Activated T-cell treated with anti-CD3 and anti-CD28 coated beads, Interleukin-2, amount 50 U/mL, for 1 hour (primary cell): ENCODE data around the gene SERTAD2.

Experiments
- DNase-seq: peaks from one replicate; pipeline ENCODE4 v3.0.0-alpha.2; 2020

The SERTAD2 gene

DNA sequence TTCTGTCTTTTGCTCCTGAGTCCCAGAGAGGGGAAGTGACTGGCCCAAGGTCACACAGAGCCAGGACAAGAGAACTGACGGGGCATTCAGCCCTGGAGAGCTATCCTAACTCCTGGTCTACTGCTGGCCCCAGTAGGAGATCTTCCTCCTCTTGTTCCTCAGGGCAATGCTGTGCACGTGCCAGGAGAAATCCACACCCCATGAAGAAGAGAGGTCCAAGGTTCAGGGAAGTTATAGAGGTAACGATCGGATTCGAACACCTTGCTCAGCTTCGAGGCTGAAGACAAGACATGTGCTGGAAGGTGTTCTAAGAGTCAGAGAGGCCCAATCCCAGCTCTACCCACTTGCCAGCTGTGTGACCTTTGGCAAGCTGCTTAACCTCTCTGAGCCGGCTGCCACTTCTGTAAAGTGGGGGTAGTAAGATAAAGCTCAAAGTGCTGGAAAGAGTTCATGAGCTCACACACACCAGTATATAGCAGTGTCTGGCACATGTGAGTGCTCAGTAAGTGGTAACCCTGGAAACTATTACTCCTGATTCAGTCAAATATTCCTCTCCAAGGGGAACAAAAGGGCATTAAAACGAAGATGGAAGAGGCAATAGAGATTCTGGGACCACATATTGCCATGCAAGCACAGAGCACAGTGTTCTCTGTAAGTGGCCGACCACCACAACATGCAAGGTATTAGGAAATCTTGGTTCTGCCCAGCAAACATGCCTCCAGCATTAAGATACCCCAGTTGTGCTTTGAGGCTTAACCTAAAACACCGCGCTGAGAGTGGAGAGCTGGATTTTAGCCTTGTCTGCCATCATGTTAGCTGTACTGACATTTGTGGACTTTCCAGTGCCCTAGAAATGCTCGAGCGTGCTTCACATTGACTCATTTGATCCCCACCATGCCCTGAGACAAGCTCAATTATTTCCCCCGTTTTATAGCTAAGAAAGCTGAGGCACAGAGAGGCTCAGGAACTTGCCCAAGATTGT is 25.6 kb downstream of the SERTAD2 start:
- DNase-seq: no peak

DNA sequence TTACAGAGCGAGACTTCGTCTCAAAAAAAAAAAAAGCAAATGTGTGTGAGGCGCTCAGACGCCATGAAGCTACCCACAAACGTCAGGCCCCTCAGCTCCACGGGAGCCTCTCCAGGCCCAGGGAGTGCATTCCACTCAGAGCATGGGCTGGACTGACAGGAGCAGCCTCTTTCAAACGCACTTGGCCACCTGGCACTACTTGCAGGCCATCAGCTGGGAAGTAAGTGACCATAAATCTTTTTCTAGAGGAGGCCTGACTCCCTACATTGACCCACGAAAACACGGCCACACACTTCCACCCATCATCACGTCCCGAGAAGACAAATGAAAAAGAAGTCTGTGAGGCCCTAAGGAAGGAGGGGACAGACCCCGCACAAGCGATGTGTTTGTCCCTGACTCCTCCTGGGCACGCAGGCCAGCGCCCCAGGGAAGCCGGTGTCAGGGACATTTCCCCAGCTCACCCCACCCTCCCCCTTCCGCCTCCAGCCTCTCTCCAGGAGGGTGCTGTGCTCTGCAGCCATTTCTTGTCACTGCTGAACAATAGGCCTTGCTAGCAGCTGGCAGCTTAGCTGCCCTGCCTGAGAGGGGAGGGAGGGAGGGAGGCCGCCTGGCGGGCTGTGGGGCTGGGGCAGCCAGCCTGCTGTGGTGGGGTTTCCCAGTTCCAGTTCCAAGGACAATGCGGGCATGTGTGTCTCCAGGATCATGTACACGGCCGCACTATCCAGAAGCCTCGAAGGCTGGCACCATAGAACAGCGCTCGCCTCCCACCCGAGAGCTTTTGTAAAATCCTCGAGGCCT is 26.6 kb downstream of the SERTAD2 start:
- no peak for DNase-seq

DNA sequence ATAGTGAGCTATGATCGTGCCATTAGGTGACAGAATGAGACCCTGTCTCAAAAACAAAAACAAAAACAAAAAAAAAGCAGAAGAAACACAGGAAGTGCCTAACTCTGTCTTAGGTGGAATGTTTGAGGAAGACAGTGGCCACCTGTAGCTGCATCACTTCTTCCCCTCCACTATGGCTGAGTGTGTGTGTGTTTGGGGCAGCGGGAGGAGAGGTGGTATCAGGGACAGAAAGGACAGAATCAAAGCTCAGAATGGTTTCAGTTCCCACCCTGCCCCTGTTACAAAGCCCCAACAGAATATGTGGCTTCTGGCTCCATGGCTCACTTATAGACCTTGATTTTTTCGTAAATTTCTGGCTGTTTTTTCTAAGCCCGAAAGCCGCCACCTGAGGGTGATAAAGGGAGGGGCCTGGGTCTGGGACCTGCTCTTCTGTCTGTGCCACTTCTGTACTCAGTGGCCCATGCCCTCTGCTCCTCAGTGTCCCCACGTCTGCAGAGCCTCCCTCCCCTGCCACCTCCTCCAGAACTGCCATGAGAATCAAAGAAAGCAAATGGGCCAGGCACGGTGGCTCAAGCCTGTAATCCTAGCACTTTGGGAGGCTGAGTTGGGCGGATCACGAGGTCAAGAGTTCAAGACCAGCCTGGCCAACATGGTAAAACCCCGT is 27.4 kb downstream of the SERTAD2 start:
- DNase-seq: no peak

DNA sequence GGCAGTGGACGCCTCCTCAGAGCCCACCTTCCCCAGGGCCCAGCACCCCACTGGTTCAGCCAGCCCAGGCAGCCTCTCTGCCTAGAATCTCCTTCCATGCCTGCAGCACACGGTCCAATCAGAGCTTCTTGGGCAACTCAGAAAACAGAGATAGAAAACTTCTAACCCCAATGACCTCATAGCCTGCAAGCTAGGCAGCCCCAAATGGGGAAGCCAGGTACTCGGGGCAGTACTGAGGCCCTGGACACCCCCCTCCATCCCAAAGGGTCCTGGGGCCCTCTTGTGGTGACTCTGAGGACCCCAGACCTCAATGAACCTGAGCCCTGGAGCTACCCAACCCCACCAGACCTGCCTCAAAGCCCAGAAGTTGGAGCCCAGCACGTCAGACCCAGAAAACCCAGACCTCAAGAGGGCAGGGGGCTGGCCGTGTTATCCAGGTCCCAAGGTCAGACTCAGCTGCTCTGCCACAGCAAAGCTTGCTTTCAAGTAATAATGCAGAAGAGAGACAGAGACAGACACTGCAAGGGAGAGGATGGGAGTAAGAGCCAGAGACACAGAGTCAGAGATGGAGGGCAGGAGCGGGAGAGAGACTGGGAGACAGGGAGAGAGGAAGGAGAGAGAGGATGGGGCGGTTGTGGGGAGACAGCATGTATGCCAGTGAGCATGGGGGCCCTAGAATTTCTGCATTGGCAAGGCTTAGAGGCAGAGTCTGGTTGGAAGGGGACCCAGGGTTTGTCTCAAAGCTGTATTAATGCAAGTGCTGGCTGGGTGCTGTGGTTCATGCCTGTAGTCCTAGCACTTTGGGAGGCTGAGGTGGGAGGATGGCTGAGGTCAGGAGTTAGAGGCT is 28.2 kb downstream of the SERTAD2 start:
- DNase-seq: no peak

DNA sequence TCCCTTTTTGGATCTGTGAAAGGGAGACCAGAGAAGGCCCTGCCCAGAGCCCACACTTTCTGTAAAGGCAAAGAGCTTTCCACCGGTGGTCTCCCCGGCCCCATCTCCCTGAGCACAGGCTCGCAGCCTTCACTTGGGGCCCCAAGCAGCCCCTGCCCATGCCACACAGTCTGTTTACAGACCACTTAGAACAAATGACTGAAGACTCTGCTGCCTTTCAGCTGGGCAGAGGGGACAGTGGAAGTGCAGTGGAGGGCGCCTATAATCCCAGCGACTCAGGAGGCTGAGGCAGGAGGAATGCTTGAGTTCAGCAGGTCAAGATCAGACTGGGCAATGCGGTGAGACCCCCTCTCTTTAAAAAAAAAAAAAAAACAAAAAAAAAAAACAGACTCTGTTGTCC is 28.9 kb downstream of the SERTAD2 start:
- no peak for DNase-seq

DNA sequence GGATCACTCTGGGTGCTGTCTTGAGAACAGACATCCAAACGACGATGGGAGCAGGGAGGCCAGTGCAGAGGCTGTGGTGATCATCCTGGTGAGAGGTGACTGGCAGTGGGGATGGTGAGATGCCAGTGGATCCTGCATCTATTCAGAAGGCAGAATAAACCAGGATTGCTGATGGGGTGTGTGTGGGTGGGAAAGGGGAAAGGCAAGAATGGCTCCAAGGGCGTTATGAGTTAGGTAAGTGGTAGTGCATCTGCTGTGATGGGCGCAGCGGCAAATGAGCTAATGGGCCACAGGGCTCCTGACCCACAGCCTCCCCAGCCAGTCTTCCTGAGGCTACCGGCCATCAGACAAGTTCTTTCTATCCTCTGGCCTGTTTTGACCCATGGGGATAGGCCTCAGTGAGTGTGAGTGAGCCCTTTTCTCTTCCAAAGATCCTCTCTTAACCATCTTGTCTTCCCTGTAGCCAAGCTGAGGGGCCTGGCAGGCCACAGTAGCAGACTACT is 29.6 kb downstream of the SERTAD2 start:
- DNase-seq: no peak

DNA sequence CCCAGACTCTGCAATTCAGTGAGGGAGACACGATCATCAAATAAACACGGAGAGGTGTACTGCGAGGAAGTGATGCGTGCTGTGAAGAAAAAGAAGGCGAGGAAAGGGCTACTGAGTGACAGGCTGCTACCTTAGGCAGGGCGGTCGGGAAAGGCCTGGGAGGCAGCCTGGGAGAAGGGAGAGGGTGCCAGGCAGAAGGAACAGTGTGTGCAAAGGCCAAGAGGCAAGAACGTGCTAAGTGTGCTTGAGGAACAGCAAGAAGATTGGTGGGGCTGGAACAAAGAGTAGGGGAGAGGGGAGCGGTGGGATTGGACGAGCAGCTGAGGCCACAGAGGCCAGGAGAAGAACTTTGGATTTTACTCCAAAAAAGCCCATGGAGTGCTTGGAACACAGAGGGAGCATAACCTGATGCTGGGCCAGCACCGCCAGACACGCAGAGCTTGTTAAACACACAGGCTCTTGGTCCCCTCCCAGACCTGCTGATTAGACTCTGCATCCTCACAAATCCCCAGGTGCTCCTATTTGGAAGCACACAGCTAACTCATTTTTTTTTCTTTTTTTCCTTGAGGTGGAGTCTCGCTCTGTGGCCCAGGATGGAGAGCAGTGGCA is 30.4 kb downstream of the SERTAD2 start:
- no peak for DNase-seq

DNA sequence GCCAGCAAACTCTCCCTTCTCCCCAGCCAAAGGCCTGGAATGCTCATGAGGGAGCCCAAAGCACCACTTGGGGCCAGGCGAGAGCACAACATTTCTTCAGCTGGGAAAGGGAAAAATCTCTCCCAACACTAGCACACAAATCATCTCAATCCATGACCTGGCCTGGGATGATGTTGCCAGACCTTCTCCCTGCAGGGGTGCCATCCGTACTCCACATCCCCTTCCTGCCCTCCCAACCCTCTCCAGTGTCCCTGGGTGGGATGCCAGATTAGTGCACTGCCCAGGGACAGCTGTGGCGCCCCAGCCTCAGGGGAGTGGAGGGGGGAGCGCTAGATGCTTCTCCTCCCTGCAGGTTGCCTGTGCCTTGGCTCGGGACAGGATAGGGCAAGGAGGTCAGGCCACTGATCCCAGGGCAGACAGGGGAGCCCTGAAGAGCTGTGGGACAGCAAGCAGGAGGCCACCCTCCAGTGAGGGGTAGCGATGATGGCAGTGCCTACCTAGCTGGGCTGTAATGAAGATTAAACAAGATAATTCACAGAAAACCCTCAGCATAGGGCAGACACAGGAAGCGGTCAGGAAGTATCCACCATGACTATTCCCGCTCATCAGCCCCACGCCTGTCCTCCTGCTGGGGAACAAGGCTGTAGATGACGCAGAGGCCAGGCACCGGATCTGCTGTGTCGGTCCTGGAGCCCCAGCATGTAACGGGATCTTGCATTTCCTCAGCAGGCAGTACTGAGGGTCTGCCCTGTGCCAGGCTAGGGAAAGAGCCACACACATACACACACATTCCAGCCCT is 31.1 kb downstream of the SERTAD2 start:
- DNase-seq: no peak

DNA sequence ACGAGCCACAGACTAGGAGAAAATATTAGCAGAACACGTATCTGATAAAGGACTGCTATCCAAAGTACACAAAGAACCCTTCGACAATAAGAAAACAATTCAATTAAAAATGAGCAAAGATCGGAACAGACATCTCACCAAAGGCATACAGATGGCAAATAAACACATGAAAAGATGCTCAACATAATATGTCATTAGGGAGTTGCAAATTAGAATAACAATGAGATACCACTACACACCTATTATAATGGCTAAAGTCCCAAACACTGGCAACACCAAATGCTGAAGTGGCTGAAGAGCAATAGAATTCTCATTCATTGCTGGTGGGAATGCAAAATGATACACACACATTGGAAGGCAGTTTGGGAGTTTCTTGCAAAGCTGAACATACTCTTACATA is 33.1 kb downstream of the SERTAD2 start:
- no peak for DNase-seq

DNA sequence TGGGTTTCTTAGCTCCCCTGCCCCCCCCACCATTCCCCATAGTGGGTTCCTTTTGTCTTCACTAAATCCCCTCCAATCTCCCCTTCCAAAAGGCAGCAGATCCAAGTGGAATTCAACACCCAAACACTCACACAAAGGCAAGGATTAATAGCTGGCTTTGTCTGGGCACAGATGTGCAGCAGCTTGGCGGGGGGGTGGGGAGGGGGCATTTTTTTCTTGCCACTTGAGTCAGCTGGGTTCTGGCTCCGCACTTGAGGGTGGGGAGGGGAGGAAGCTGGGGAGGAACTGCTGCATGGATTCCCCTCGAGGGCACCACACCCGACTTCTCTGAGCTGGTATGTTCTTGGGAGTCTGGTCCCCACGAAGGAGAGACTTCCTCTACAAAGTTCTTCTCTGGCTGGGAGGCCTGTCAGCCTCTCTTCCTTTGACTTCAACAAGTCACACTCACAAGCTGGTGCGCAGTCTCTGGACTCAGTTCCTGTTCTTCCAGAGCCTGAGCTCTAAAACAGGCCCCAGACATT is 36.0 kb downstream of the SERTAD2 start:
- no peak for DNase-seq

DNA sequence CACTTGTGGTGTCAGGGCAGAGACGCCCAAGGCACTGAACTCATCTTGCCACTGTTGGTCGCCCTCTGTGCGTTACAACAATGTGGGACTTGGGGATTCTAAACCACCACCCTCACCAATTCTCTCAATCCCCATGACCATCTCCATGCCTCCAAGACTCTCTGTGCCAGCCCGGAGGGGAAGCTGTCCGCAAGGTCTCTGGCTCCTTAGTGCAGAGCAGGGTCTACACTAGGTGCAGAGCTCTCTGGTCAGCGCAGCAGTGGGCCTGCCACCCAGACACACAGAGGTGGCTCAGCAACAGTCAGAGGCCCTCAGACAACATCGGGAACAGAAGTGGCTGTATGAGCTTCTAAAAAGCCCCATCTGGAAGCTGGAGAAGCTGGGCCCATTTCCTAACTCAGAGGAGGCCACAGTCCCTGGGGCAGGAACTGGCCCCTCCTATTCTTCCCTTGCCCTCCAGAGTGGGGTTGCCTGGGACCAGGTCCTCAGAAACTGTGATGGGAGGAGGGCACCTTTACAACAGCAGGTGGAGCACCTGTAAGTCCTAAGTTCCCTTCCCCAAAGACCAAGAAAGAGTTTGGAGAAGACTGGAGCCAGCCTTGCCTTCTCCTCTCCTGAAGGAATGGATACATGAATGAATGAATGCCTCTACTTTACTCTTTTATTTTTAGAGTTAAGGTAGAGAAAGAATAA is 37.7 kb downstream of the SERTAD2 start:
- DNase-seq: no peak

DNA sequence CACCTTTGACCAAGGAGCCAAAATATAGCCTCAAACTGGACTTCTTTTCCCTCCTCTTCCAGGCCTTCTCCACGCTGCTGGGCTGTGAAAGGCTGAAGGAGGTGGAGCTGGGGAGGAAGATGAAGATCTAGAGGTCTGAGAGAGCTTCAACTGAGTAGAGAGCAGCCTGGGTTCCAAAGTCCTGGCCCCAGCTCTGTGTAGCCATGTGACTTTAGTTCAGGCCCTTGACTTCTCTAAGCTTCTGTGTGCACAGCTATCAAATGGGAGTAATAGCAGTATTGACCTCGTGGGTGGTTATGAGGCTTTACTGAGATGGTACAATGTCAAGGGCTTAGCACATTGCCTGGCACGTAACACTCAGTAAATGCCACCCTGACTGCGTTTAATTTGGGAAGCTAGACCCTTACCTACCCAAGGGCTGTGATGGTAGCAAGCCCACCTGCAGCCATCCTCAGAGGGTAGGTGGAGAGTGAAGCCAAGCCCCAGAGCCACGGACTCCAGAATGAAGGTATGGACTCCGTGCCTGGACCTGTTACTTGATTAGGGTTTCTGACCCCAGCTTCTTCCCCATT is 38.4 kb downstream of the SERTAD2 start:
- DNase-seq: no peak

DNA sequence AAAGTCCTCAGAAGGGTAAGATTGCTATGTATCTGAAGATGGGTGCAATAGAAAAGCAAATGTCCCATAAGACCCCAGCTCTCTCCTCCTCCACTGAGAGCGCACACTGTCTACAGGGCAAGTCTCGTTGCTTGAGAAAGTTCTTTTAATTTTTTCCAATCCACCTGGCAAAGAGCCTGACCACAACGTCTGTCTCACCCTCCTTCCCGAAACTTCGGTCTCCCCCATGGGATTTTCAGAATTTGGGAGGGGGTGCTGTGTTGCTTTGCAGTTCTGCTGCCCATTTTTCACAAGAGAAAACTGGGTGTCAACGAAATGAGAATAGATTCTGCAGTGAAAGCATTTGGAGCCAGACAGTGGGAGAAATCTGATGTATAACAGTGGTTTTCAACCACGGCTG is 40.4 kb downstream of the SERTAD2 start:
- DNase-seq: no peak

DNA sequence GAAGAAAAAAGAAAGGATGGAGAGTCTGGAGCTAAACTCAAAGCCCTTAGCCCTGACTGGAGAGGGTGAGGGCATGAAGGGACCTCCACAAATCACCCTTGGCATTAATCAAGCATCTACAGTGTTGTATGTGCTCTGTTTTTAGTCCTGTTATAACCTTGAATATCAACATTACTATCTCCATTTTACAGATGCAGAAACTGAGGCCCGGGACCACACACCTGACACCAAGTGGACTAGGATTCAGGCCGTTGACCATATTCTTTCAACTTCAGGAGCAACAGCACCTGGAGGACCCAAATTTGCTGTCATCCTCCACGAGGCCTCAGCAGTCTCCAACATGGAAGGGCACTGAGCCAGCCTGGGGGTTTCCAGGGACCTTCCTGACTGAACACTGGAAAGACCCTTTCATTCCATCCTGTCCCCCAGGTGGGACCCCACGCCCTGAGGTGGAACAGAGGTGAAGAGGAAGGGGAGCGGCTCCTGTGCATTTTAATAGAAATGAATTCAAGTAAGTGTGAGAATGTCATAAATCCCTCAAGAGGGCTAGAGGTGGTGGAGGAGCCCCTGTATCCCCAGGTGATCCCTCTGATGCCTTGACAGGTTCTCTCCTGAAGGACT is 41.0 kb downstream of the SERTAD2 start:
- no peak for DNase-seq

DNA sequence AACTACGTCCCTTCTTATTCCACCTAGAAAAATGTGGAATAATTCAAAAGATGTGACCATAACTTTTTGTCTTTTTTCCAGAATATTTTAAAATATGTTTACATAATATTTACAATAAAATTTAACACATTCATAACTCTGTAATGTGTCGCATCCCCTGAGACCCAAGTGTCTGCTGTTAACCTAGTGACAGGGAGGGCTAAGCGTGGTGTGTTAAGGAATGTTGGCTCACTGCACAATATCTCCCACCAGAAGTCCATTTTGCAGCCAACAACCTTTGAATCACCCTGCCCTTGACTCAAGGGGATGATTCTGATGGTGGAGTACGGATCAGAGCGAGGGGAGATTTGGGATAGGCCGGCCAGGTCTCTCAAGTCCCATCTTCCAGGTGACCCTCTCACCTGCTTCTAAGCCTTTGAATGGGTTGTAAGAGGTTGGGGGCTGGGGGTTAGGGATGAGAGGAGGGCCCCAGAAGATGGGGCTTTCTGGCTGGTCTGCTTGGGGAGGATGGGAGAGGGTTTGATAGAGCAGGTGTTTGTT is 43.3 kb downstream of the SERTAD2 start:
- no peak for DNase-seq

DNA sequence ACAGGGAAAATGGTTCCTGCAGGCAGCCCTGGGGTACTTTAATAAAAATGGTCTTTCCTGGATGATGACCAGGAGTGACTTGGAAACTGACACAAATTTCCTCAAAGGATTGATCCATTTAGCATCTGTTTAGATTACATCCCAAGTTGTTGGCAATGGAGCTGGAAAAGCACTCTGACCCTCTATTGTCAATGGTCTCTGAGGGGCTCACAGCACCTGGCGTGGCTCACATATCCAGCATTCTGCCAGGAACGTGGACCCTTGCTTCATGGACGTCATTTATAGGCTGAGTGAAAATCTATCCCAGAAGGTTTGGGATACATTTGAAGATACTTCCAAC is 43.8 kb downstream of the SERTAD2 start:
- no peak for DNase-seq

DNA sequence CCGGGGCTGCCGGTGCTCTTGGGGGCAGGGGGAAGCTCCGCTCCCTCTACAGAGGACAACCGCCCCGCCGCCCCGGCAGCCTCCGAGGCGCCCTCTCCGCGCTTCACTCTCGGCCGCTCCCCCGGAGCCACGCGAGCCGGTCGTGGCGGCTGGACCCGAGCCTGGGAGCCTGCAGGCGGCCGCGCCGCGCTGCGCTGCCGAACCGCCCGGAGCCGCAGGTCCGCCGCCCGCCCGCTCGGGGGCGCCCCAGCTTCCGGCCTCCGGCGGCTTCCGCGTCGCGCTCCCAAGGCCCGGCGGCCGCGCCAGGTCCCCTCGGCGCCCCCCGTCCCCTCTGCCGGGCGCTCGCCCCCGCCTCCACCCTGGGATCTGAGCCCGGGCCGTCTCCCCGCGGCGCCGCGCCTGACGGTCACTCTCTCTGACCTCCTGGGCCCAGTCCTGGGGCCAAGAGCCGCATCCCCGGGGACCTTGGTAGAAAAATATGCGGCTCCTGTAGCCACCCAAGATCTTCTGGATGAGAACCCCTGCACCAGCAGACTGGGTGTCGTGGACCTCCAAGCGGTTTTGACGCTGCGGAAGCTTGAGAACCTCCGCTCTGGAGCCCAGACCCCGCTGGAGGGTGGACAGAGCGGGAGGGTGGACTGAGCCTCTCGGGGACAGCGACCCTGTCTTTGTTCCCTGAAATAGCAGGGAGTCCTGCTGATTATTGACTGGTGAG is 44.3 kb downstream of the SERTAD2 start:
- DNase-seq: peak; percentile 81

DNA sequence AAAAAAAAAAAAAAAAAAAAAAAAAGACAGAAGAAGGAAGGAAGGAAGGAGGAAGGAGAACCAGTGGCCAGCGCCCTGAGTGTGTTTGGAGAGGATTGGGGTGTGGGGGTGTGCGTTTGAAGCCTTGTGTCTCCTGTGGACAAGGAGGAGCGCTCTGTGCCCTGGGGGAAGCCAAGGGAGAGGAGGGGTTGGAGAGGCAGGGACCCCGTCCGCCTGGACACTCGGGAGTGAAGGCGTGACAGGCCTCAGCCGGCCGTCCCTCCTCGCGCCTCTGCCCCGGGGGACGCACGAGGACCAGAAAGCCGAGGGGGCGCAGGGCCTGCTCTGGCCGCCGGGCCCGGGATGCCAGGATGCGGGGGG is 44.9 kb downstream of the SERTAD2 start:
- DNase-seq: no peak
